ENCODE results near the gene KCNMB1.

Gene KCNMB1

DNA sequence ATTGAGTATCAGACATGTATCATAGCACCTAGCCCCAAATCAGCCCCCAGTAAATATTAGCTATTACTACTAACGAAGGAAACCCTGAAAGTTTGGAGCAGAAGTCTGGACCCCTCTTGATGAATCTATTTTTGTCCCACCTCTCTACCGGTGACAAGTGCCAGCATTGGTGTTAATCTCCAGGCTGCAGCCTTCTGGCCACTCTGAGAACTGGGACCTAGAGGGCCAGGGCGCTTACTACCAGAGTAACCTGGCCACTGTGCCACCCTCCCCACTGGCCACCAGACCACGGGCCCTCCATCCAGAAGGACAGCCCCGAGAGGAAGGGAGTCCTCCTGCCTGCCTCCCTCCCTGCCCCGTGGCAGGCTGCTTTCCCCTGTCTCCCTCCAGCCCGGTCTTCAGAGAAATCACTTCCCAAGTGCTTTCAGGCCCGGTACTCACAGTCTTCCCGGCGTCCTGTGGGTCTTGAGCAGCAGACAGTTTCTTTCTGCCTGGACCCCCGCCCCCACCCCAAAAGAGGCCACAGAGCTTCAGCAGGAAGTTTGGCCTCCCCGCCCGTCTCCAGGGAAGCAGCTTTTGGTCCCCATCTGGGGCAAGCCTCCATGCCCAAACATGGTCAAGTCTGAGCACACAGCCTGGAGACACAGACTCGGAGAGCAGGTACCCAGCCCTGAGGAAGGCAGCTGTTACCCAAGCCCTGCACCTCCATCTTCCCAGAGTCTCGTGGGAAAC, at the start of gene KCNMB1:
TSS of gene KCNMB1 (minus strand) at position 550 of the 732 bp plus-strand sequence. CDS start 3,920 bp downstream, outside the sequence.
- DNase-seq (ENCODE audit: low spot score) = no peak

DNA sequence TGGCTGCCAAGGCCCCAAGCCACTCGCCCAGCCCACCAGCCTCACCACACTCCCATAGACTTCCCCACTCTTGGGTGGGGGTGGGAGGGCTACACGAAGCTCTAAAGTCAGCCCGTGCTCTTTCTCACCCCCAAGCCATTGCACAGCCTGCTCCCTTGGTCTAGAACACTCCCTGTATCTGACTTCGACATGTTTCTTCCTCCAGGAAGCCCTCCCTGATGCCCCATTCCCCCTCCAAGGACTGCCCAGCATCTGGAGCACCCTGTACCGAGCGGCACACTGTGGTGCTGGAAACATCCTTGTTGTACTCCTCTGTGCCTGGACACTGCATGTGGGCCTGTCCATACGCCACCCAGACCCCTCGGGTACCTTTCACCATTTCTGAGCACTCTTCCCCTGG, 49.4 kb upstream of the KCNMB1 start:
- no peak for DNase-seq (ENCODE audit: low spot score)

DNA sequence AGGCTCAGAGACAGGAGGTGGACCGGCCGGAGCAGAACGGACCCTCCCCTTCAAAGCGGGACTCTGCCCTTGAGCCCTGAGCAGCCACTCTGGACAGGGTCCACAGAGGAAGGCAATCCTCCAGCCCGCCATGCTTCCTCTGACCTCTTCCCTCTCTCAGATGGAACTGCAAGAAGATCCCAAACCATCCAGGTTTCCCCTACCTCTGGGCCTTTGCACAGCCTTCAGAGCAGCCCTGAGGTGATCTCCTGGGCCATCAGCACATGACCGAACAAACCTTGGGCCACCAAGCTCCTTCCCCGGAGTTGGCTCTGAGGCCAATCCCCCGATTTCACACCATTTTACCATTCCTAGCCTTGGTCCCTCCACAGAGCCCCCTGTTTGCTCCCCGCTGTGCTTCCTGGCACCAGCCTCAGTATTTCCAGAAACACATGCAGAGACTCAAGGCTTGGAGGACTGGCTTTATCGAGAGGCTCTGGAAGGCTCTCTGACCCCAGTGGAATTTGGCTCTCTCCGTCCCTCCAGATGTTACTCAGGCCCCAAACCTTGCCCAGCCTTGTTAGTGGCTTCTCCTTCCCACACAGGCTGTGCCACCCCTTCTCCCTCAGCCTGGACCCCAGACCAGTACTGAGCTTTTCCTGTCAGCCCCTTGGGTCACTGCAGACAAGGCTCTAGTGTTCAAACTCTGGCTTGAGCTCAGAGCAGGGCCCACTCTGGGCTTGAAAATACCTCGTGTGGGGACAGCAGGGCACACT, 48.6 kb upstream of the KCNMB1 start:
- no peak for DNase-seq (ENCODE audit: low spot score)

DNA sequence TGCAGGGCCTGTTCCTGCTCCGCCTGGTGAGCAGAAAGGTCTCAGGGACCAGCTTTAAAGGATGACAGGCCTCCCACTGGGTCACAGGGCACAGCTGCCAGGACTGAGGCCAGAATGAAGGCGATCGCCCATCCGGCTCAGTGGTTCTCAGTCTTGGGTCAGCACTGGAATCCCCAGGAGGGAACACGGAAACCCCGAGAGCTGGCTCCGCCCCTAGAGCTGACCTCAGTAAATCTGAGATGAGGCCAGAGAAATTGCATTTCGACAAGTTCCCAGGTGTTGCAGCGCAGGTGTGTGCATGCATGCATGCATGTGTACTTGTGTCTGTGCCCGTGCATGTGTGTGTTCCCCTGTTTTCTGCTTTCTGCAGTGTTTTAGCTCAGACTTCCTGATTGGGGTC, 47.2 kb upstream of the KCNMB1 start:
- no peak for DNase-seq (ENCODE audit: low spot score)

DNA sequence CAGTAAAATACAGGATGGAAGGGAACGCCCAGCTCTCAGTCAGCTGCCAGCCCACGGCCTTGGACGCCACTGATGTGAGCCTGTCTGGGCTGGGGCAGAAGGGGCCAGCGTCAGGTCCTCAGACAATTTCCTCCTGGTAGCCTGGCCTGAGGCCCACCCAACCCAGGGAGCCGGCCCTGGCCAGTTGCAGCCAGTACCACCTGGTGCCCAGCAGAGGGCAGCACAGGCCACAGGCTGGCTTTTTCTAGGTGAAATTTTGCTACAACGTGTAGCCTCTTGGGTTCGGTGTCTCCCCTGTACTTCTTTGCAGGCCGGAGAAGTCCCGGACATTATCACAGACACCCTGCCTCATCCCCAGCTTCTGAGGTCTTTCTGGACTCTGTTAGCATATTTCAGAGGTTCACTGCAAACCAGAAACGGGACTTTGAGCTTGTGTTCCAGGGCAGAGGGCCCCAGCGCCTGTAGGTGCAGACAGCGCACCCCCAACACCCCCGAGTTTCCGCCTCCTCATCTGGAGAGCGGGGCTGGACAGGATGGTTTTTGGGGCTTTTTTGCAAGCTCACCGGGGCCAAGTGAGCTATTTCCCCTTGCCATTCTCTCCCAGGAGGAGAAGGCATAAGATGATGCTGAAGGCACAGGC, 45.9 kb upstream of the KCNMB1 start:
- peak; percentile 64 for DNase-seq (ENCODE audit: low spot score)

- no peak for DNase-seq (ENCODE audit: low spot score)
Measured at GRCh38 chr5:170432669-170433068, 43.5 kb upstream of the KCNMB1 start.

- no peak for DNase-seq (ENCODE audit: low spot score)
Measured at GRCh38 chr5:170431571-170431970, 42.4 kb upstream of the KCNMB1 start.

- DNase-seq (ENCODE audit: low spot score) = no peak
Measured at GRCh38 chr5:170430866-170431437, 41.8 kb upstream of the KCNMB1 start.

- no peak for DNase-seq (ENCODE audit: low spot score)
Measured at GRCh38 chr5:170430256-170430655, 41.1 kb upstream of the KCNMB1 start.

GRCh38 chr5:170429014-170429413, 39.8 kb upstream of the KCNMB1 start:
- DNase-seq (ENCODE audit: low spot score) = no peak

- DNase-seq (ENCODE audit: low spot score) = no peak
Measured at GRCh38 chr5:170427672-170428236, 38.6 kb upstream of the KCNMB1 start.

- no peak for DNase-seq (ENCODE audit: low spot score)
Measured at GRCh38 chr5:170426786-170427185, 37.6 kb upstream of the KCNMB1 start.

GRCh38 chr5:170426149-170426767, 37.1 kb upstream of the KCNMB1 start:
- peak; percentile 50 for DNase-seq (ENCODE audit: low spot score)

DNA sequence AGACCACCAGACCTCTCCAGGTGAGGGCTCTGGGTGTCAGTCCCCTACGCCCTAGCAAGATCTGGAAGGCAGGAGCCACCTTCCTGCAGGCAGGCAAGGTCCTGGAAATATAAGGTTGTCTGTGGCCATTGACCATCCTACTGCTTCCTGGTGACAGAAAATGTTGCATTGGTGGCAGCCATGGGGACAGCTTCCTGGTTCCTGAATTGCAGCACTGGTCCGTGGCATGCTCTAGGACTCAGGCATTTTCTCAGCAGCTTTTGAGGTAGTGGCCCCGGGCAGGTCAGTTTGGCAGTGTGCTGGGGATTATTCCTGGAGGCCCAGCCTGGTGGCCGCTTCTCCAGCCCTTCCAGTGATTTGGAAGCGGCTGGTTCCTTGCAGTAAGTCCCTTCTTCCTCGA, 36.6 kb upstream of the KCNMB1 start:
- no peak for DNase-seq (ENCODE audit: low spot score)

DNA sequence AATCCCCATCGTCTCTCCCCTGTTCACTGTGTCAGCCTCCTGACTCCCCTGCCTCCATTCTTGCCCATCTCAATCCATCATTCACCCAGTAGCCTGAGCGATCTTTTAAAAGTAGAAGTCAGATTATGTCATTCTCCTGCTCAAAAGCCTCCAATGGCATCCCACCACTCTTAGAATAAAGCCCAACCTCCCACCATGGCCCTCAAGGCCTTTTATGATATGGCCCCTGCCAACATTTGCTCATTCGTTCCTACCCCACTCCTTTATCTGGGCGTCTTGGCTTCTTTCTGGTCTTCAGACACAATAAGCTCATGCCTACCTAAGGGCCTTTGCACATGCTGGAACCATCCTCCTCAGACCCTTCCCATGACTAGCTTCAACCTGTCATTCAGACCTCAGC, 35.5 kb upstream of the KCNMB1 start:
- DNase-seq (ENCODE audit: low spot score) = no peak

- DNase-seq (ENCODE audit: low spot score) = no peak
Measured at GRCh38 chr5:170423692-170424091, 34.5 kb upstream of the KCNMB1 start.

- no peak for DNase-seq (ENCODE audit: low spot score)
Measured at GRCh38 chr5:170421826-170422225, 32.7 kb upstream of the KCNMB1 start.

GRCh38 chr5:170420806-170421412, 31.7 kb upstream of the KCNMB1 start:
- peak; percentile 67 for DNase-seq (ENCODE audit: low spot score)

DNA sequence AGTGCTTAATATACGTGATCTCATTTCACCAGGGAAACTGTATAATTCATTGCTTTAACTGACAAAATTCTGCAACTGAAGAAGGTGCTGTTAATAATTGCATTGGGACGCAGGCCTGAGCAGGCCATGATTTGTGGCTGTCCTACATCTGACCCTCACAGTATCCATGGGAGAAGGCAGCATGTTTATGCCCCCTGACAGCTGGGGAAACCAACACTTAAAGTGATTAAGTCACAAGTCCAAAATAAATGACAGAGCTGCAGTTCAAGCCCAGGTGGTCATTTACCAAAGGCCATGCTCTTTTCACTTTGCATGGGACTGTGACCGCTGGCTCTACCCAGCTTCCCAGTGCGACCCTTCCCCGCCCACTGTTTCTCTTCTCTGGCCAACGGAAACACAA, 30.5 kb upstream of the KCNMB1 start:
- DNase-seq (ENCODE audit: low spot score) = no peak

DNA sequence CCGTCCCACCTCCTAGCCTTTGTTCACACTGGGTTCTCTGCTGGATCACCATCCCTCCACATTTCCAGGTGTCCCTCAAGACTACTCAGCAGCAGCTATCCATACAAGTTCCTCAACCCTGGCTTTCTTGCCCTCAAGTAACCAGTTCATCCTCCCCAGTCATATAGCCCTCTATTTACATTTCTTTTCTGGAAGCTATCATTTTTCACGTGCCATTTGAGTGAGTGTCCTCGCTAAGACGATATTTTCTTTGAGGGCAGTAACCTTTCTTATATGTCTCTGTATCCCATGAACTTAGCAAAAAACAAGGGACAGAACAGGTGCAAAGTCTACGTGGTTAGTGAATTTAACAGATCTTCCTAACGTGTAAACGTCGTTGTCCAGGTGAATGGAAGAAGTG, 29.6 kb upstream of the KCNMB1 start:
- no peak for DNase-seq (ENCODE audit: low spot score)

GRCh38 chr5:170416526-170416925, 27.4 kb upstream of the KCNMB1 start:
- DNase-seq (ENCODE audit: low spot score) = no peak
